ENCODE measurements around the gene SORCS3. TPM values are rescaled to one million over a fixed set of nuclear protein-coding genes. Genes with fewer than 3 reads are reported as not detected.

The SORCS3 gene
- total RNA-seq, 1 experiment from 2014 or later, result 0.04 TPM

DNA sequence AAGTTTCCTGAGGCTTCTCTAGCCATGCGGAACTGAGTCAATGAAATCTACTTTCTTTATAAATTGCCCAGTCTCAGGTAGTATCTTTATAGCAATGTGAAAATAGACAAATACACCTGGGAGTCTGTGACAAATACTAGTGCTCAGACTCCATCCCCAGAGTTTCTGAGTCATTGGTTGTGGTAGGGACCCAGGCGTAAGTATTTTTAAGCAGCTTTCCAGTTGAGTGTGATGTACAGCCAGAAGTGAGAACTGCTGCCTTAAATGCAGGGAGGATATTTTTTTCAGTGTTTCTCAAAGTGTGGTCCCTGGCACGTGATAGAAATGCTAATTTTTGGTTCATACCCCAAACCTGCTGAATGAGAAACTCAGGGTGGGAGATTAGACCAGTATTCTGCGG lies 121.7 kb downstream of the SORCS3 start:
- H3K4me1 Mint-ChIP-seq, result peaks cover 20 to 33% of the 10 kb centered on the region in 2 experiments
- H3K23me2 ChIP-seq (ENCODE audit: insufficient read length, low read depth, low read length, poor library complexity, severe bottlenecking), result no peaks in the 10 kb centered on the region
- no peak for DNase-seq
- no peak overlapping the region for H2BK12ac ChIP-seq (ENCODE audit: insufficient read length, low read depth, low read length)
- no peak overlapping the region for H3K4me3 Mint-ChIP-seq
- TF ChIP-seq, protein P1, sequence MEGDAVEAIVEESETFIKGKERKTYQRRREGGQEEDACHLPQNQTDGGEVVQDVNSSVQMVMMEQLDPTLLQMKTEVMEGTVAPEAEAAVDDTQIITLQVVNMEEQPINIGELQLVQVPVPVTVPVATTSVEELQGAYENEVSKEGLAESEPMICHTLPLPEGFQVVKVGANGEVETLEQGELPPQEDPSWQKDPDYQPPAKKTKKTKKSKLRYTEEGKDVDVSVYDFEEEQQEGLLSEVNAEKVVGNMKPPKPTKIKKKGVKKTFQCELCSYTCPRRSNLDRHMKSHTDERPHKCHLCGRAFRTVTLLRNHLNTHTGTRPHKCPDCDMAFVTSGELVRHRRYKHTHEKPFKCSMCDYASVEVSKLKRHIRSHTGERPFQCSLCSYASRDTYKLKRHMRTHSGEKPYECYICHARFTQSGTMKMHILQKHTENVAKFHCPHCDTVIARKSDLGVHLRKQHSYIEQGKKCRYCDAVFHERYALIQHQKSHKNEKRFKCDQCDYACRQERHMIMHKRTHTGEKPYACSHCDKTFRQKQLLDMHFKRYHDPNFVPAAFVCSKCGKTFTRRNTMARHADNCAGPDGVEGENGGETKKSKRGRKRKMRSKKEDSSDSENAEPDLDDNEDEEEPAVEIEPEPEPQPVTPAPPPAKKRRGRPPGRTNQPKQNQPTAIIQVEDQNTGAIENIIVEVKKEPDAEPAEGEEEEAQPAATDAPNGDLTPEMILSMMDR (conservative IDR thresholded peaks at IDR 0.05), result no peak
- no peaks in the 10 kb centered on the region for H4K20me1 ChIP-seq (ENCODE audit: control insufficient read depth, insufficient read depth, insufficient read length)
- WGBS (ENCODE audit: extremely low coverage, insufficient read length, low lambda C conversion rate), result no CpG with 5 or more reads among the region's 4 CpGs
- no peak overlapping the region for H3K4me2 ChIP-seq (ENCODE audit: insufficient read depth, insufficient read length, low read length)
- no peaks in the 10 kb centered on the region for H3K36me3 Mint-ChIP-seq (ENCODE audit: insufficient read depth in 1 of 3, low read depth in 3 of 3)
- no peaks in the 10 kb centered on the region; the same call in 1 of the 2 replicates for H3K79me2 ChIP-seq (ENCODE audit: insufficient read depth, low read length)
- no peak overlapping the region for H2BK15ac ChIP-seq (ENCODE audit: low read depth, low read length)
- H4K5ac ChIP-seq (ENCODE audit: insufficient read length, low read depth, low read length), result no peak overlapping the region
- no peak overlapping the region for H2BK5ac ChIP-seq (ENCODE audit: insufficient read length, low read length)
- no peak overlapping the region for H3K4ac ChIP-seq (ENCODE audit: low read depth, low read length)
- no peak overlapping the region for H2BK20ac ChIP-seq (ENCODE audit: low read depth, low read length, poor library complexity, severe bottlenecking)
- no peak overlapping the region for H4K8ac ChIP-seq (replicated peaks; ENCODE audit: insufficient read length, low read depth, low read length)
- no peaks in the 10 kb centered on the region; the same call in 1 of the 2 replicates for H3K27me3 ChIP-seq (ENCODE audit: insufficient read depth, low read length)
- no peak overlapping the region for H3K27ac ChIP-seq (ENCODE audit: insufficient read length, low read depth, low read length)
- no peak overlapping the region for H2AK5ac ChIP-seq (ENCODE audit: insufficient read length, low read length)
- H3K9me3 Mint-ChIP-seq, result no peaks in the 10 kb centered on the region
- no peak overlapping the region for H2BK120ac ChIP-seq (ENCODE audit: low read depth, low read length, poor library complexity, severe bottlenecking)
- H2AFZ ChIP-seq (ENCODE audit: low read length), result no peak overlapping the region
- no peak overlapping the region for H3K14ac ChIP-seq (ENCODE audit: insufficient read depth, low read length)
- H3K27me3 Mint-ChIP-seq (ENCODE audit: low read depth), result peaks cover 13% of the 10 kb centered on the region
- H3K4me1 ChIP-seq (ENCODE audit: insufficient read depth, low read length), result peaks cover 4% of the 10 kb centered on the region; the same call in 1 of the 2 replicates
- H3K18ac ChIP-seq (ENCODE audit: insufficient read length, low read depth, low read length), result no peak overlapping the region
- H3K9ac ChIP-seq (ENCODE audit: extremely low read depth, insufficient read length, low read length), result no peak overlapping the region
- no peaks in the 10 kb centered on the region for H3K9me3 ChIP-seq (ENCODE audit: control insufficient read depth, low read depth, low read length)
- H3K23ac ChIP-seq (ENCODE audit: insufficient read length, low read depth, low read length), result no peak overlapping the region
- H3K79me1 ChIP-seq (ENCODE audit: insufficient read depth, low read depth, low read length, poor library complexity, severe bottlenecking), result no peaks in the 10 kb centered on the region
- H3T11ph ChIP-seq (ENCODE audit: low read length), result no peak overlapping the region
- no peak overlapping the region for H3K27ac Mint-ChIP-seq
- H4K91ac ChIP-seq (ENCODE audit: insufficient read length, low read depth, low read length), result no peak overlapping the region
- no peak overlapping the region for H3K56ac ChIP-seq (ENCODE audit: insufficient read length, low read depth, low read length)

All from H9 (cell line).